WTC11 (cell line): ENCODE data around the gene LHFPL6. TPM values are rescaled to one million over a fixed set of nuclear protein-coding genes. Genes with fewer than 3 reads are reported as not detected.

Source experiments
- ATAC-seq: fragments of 200-7000 bp; cut with Tn5 transposase; 2 replicates; pipeline ENCODE4 v1.10.0; 2021; ENCODE audit warnings: mild to moderate bottlenecking, moderate library complexity
- CTCF ChIA-PET: fragments of 300-600 bp; sonication (Branson Sonifier 250); formaldehyde crosslinking; loops from one replicate; lab custom pipeline; 2021; ENCODE audit warnings: antibody characterized with exemption; lab: Charles Lee
- POLR2A ChIA-PET: fragments of 350-600 bp; sonication (Branson Sonifier 250); formaldehyde crosslinking; loops from one replicate; lab custom pipeline; 2021; ENCODE audit warnings: antibody characterized with exemption; lab: Charles Lee
- DNase-seq: peaks from one replicate; pipeline ENCODE4 v3.0.0; 2021; ENCODE audit warnings: low spot score
- H3K27ac Mint-ChIP-seq: 2 replicates; pipeline ENCODE4 v1.8.0; 2021; ENCODE audit warnings: mixed read lengths
- H3K27me3 Mint-ChIP-seq: 2 replicates; pipeline ENCODE4 v1.8.0; 2021; ENCODE audit warnings: low read depth, mild to moderate bottlenecking, moderate library complexity, mixed read lengths
- H3K36me3 Mint-ChIP-seq: 2 replicates; pipeline ENCODE4 v1.8.0; 2021; ENCODE audit warnings: mixed read lengths
- H3K4me1 Mint-ChIP-seq: 2 replicates; pipeline ENCODE4 v1.8.0; 2022; ENCODE audit warnings: mixed read lengths
- H3K4me3 Mint-ChIP-seq: 2 replicates; pipeline ENCODE4 v1.8.0; 2021; ENCODE audit warnings: mild to moderate bottlenecking, moderate library complexity, mixed read lengths
- H3K9me3 Mint-ChIP-seq: 2 replicates; pipeline ENCODE4 v1.8.0; 2021; ENCODE audit warnings: mixed read lengths
- CREB1 ChIP-seq: sonication (generic); formaldehyde crosslinking; IDR thresholded peaks from 2 replicates; pipeline ENCODE4 v1.8.0; 2023; ENCODE audit warnings: mild to moderate bottlenecking, missing genetic modification reagents
- CTCF ChIP-seq: fragments of 200-600 bp; IDR thresholded peaks from 2 replicates; pipeline ENCODE4 v1.8.0; 2022; ENCODE audit warnings: antibody characterized with exemption
- EMX1 ChIP-seq: fragments of 250-450 bp; sonication (Bioruptor Pico); IDR thresholded peaks from 2 replicates; pipeline ENCODE4 v1.8.0; 2021; ENCODE audit warnings: mild to moderate bottlenecking
- ETV6 ChIP-seq: sonication (generic); formaldehyde crosslinking; IDR thresholded peaks from 2 replicates; pipeline ENCODE4 v1.8.1; 2022; ENCODE audit warnings: mild to moderate bottlenecking, missing genetic modification reagents
- FOXP1 ChIP-seq: sonication (generic); formaldehyde crosslinking; IDR thresholded peaks from 2 replicates; pipeline ENCODE4 v1.8.0; 2022; ENCODE audit warnings: missing genetic modification reagents, mild to moderate bottlenecking, moderate library complexity, borderline replicate concordance
- GABPB1 ChIP-seq: sonication (generic); formaldehyde crosslinking; IDR thresholded peaks from 2 replicates; pipeline ENCODE4 v1.8.1; 2023; ENCODE audit warnings: mild to moderate bottlenecking, missing genetic modification reagents
- GTF2I ChIP-seq: fragments of 250-450 bp; sonication (Bioruptor Pico); conservative IDR thresholded peaks from 2 replicates; pipeline ENCODE4 v1.4.0; 2021; ENCODE audit warnings: mild to moderate bottlenecking
- HMGA2 ChIP-seq: fragments of 250-450 bp; sonication (Bioruptor Pico); IDR thresholded peaks from 2 replicates; pipeline ENCODE4 v1.4.0; 2021; ENCODE audit warnings: mild to moderate bottlenecking, moderate library complexity
- NFATC4 ChIP-seq: fragments of 250-450 bp; sonication (Bioruptor Pico); IDR thresholded peaks from 2 replicates; pipeline ENCODE4 v1.9.0; 2021; ENCODE audit warnings: mild to moderate bottlenecking
- OVOL2 ChIP-seq: fragments of 250-450 bp; sonication (Bioruptor Pico); IDR thresholded peaks from 2 replicates; pipeline ENCODE4 v1.9.0; 2021; ENCODE audit warnings: mild to moderate bottlenecking, borderline replicate concordance
- TEAD1 ChIP-seq: sonication (generic); formaldehyde crosslinking; IDR thresholded peaks from 2 replicates; pipeline ENCODE4 v1.8.0; 2022; ENCODE audit warnings: mild to moderate bottlenecking, missing genetic modification reagents
- USF2 ChIP-seq: sonication (generic); formaldehyde crosslinking; IDR thresholded peaks from 2 replicates; pipeline ENCODE4 v1.8.1; 2023; ENCODE audit warnings: mild to moderate bottlenecking, missing genetic modification reagents, moderate library complexity
- ZNF219 ChIP-seq: sonication (generic); formaldehyde crosslinking; IDR thresholded peaks from 2 replicates; pipeline ENCODE4 v1.8.0; 2023; ENCODE audit warnings: missing genetic modification reagents, mild to moderate bottlenecking, borderline replicate concordance
- ZNF232 ChIP-seq: sonication (generic); formaldehyde crosslinking; IDR thresholded peaks from 2 replicates; pipeline ENCODE4 v1.8.0; 2022; ENCODE audit warnings: mild to moderate bottlenecking, missing genetic modification reagents
- ZNF263 ChIP-seq: sonication (generic); formaldehyde crosslinking; IDR thresholded peaks from 2 replicates; pipeline ENCODE4 v1.8.1; 2022; ENCODE audit warnings: low read depth, mild to moderate bottlenecking, moderate library complexity, missing genetic modification reagents
- ZNF317 ChIP-seq: sonication (generic); formaldehyde crosslinking; IDR thresholded peaks from 2 replicates; pipeline ENCODE4 v1.8.1; 2023; ENCODE audit warnings: low read depth, mild to moderate bottlenecking, moderate library complexity, missing genetic modification reagents, borderline replicate concordance
- total RNA-seq: library from RNA; stranded (reverse); gene quantifications from 3 replicates; pipeline ENCODE4 v1.2.3, GENCODE V29; 2021
- TF ChIP-seq, protein P1 (sequence below): sonication (generic); formaldehyde crosslinking; IDR thresholded peaks from 2 replicates; pipeline ENCODE4 v1.8.0; 2022; ENCODE audit warnings: missing genetic modification reagents
- TF ChIP-seq, protein P2 (sequence below): sonication (generic); formaldehyde crosslinking; IDR thresholded peaks from 2 replicates; pipeline ENCODE4 v1.8.1; 2022; ENCODE audit warnings: mild to moderate bottlenecking, moderate library complexity, missing genetic modification reagents
- TF ChIP-seq, protein P3 (sequence below): sonication (generic); formaldehyde crosslinking; IDR thresholded peaks from 2 replicates; pipeline ENCODE4 v1.8.0; 2023; ENCODE audit warnings: missing genetic modification reagents
- TF ChIP-seq, protein P4 (sequence below): fragments of 250-450 bp; sonication (Bioruptor Pico); IDR thresholded peaks from 2 replicates; pipeline ENCODE4 v1.9.0; 2021; ENCODE audit warnings: mild to moderate bottlenecking

The LHFPL6 gene
- total RNA-seq, 1 experiment from 2014 or later = 4.5 TPM

- CTCF ChIA-PET = no interaction called here
- ATAC-seq = no peak
- H3K36me3 Mint-ChIP-seq = no peaks in the 10 kb centered on the region
- H3K9me3 Mint-ChIP-seq = no peaks in the 10 kb centered on the region
- peaks cover 31% of the 10 kb centered on the region for H3K4me1 Mint-ChIP-seq
- H3K4me3 Mint-ChIP-seq = no peak overlapping the region
- POLR2A ChIA-PET = interaction anchor here (0.6 kb wide), 1 partner anchor 441 kb away, joined by 3 read pairs; no protein-coding TSS in a partner anchor
- no peak for DNase-seq
- H3K27ac Mint-ChIP-seq = no peak overlapping the region
- TF ChIP-seq ZNF232 (CRISPR knock-in tag) = no peak
- TF ChIP-seq NFATC4 (CRISPR knock-in tag) = no peak
- no peak for TF ChIP-seq FOXP1 (CRISPR knock-in tag)
- TF ChIP-seq, protein P1, sequence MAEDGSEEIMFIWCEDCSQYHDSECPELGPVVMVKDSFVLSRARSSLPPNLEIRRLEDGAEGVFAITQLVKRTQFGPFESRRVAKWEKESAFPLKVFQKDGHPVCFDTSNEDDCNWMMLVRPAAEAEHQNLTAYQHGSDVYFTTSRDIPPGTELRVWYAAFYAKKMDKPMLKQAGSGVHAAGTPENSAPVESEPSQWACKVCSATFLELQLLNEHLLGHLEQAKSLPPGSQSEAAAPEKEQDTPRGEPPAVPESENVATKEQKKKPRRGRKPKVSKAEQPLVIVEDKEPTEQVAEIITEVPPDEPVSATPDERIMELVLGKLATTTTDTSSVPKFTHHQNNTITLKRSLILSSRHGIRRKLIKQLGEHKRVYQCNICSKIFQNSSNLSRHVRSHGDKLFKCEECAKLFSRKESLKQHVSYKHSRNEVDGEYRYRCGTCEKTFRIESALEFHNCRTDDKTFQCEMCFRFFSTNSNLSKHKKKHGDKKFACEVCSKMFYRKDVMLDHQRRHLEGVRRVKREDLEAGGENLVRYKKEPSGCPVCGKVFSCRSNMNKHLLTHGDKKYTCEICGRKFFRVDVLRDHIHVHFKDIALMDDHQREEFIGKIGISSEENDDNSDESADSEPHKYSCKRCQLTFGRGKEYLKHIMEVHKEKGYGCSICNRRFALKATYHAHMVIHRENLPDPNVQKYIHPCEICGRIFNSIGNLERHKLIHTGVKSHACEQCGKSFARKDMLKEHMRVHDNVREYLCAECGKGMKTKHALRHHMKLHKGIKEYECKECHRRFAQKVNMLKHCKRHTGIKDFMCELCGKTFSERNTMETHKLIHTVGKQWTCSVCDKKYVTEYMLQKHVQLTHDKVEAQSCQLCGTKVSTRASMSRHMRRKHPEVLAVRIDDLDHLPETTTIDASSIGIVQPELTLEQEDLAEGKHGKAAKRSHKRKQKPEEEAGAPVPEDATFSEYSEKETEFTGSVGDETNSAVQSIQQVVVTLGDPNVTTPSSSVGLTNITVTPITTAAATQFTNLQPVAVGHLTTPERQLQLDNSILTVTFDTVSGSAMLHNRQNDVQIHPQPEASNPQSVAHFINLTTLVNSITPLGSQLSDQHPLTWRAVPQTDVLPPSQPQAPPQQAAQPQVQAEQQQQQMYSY (CRISPR knock-in tag) = no peak
- TF ChIP-seq, all 79 proteins: peak for 0
- H3K27me3 Mint-ChIP-seq = peaks cover 2% of the 10 kb centered on the region
These were observed 87.7 kb downstream of the LHFPL6 start for GRCh38 chr13:39515224-39515714.

DNA sequence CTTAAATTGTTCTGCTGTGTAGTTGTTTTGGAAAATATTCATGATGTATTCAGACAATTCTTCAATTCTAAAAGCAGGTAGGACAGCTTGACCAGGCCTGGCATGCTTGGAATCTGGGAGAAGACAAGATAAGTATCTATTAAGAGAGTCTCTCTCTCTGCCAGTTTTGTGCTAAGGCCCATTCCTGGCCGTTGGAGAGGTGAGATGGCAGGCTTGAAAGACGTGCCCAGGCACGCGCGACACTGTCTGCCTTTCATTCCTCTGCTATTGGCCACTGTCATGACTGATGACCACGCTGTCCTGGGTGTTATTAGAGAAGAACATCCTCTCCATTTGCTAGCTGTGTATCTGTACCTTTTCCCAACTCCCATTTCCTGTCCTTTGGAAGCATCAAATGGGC lies 90.3 kb downstream of the LHFPL6 start:
- Mint-ChIP-seq H3K27ac (no peak overlapping the region), H3K9me3 (peaks cover 9% of the 10 kb centered on the region), H3K36me3 (peaks cover 4% of the 10 kb centered on the region), H3K27me3 (peaks cover 2% of the 10 kb centered on the region), H3K4me1 (peaks cover 36% of the 10 kb centered on the region), H3K4me3 (no peak overlapping the region)
- no peak for DNase-seq
- ATAC-seq = no peak
- TF ChIP-seq TEAD1 (CRISPR knock-in tag) = no peak
- TF ChIP-seq CREB1 (CRISPR knock-in tag) = no peak
- TF ChIP-seq GTF2I (CRISPR knock-in tag) = no peak
- TF ChIP-seq GABPB1 (CRISPR knock-in tag) = no peak
- TF ChIP-seq OVOL2 = no peak
- TF ChIP-seq EMX1 (CRISPR knock-in tag) = no peak
- no peak for TF ChIP-seq NFATC4 (CRISPR knock-in tag)
- TF ChIP-seq HMGA2 (CRISPR knock-in tag) = no peak
- TF ChIP-seq ZNF263 = no peak
- CTCF ChIA-PET = interaction anchor here (1.6 kb wide), 1 partner anchor 10 kb away, joined by 4 read pairs; no protein-coding TSS in a partner anchor
- POLR2A ChIA-PET = interaction anchor here (0.6 kb wide), 1 partner anchor 399 kb away, joined by 4 read pairs; no protein-coding TSS in a partner anchor

DNA sequence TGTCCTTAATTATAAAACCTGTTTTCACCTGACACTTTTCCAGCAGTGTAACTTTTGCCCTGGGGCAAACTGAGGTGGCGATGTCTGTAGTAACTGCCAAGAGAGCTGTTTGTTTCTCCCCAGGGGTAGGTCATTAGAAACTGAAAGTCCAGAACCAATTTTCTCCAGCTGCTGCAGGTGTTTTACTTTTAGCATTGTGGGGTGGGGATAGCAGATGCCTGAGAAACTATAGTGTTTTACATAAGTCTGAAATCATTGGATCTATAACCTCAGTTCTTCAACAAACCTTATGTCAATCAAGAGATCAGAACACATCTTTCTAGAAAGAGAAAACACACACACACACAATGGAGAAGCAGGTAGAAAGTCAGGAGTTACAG lies 92.7 kb downstream of the LHFPL6 start:
- H3K4me3 Mint-ChIP-seq = no peak overlapping the region
- TF ChIP-seq ZNF219 (CRISPR knock-in tag) = no peak
- TF ChIP-seq ETV6 (CRISPR knock-in tag) = no peak
- TF ChIP-seq, protein P2, sequence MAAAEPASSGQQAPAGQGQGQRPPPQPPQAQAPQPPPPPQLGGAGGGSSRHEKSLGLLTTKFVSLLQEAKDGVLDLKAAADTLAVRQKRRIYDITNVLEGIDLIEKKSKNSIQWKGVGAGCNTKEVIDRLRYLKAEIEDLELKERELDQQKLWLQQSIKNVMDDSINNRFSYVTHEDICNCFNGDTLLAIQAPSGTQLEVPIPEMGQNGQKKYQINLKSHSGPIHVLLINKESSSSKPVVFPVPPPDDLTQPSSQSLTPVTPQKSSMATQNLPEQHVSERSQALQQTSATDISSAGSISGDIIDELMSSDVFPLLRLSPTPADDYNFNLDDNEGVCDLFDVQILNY = no peak
- TF ChIP-seq, protein P3, sequence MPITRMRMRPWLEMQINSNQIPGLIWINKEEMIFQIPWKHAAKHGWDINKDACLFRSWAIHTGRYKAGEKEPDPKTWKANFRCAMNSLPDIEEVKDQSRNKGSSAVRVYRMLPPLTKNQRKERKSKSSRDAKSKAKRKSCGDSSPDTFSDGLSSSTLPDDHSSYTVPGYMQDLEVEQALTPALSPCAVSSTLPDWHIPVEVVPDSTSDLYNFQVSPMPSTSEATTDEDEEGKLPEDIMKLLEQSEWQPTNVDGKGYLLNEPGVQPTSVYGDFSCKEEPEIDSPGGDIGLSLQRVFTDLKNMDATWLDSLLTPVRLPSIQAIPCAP (CRISPR knock-in tag) = no peak
- TF ChIP-seq ZNF317 (CRISPR knock-in tag) = no peak
- TF ChIP-seq OVOL2 = no peak
- TF ChIP-seq, protein P4, sequence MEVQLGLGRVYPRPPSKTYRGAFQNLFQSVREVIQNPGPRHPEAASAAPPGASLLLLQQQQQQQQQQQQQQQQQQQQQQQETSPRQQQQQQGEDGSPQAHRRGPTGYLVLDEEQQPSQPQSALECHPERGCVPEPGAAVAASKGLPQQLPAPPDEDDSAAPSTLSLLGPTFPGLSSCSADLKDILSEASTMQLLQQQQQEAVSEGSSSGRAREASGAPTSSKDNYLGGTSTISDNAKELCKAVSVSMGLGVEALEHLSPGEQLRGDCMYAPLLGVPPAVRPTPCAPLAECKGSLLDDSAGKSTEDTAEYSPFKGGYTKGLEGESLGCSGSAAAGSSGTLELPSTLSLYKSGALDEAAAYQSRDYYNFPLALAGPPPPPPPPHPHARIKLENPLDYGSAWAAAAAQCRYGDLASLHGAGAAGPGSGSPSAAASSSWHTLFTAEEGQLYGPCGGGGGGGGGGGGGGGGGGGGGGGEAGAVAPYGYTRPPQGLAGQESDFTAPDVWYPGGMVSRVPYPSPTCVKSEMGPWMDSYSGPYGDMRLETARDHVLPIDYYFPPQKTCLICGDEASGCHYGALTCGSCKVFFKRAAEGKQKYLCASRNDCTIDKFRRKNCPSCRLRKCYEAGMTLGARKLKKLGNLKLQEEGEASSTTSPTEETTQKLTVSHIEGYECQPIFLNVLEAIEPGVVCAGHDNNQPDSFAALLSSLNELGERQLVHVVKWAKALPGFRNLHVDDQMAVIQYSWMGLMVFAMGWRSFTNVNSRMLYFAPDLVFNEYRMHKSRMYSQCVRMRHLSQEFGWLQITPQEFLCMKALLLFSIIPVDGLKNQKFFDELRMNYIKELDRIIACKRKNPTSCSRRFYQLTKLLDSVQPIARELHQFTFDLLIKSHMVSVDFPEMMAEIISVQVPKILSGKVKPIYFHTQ (CRISPR knock-in tag) = no peak
- TF ChIP-seq CTCF = no peak
- no peak for TF ChIP-seq HMGA2 (CRISPR knock-in tag)
- no peak for TF ChIP-seq USF2
- ChIA-PET CTCF (interaction anchor here (1.1 kb wide), 1 partner anchor 106 kb away, joined by 4 read pairs; no protein-coding TSS in a partner anchor), POLR2A (no interaction called here)
- H3K36me3 Mint-ChIP-seq = peaks cover 4% of the 10 kb centered on the region
- H3K4me1 Mint-ChIP-seq = peaks cover 36% of the 10 kb centered on the region
- H3K27me3 Mint-ChIP-seq = peaks cover 2% of the 10 kb centered on the region
- peaks cover 9% of the 10 kb centered on the region for H3K9me3 Mint-ChIP-seq
- no peak overlapping the region for H3K27ac Mint-ChIP-seq
- DNase-seq (no peak), ATAC-seq (peak; percentile 68)
